GM18508 (cell line): ENCODE results near the gene PATE3.

Source experiments
- ATAC-seq: cut with Tn5 transposase; IDR thresholded peaks from one replicate; pipeline ENCODE4 v1.9.1; 2021; ENCODE audit warnings: moderate number of reproducible peaks; ENCODE audit not compliant: insufficient read depth, unreplicated experiment

Gene PATE3, protein sequence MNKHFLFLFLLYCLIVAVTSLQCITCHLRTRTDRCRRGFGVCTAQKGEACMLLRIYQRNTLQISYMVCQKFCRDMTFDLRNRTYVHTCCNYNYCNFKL

DNA sequence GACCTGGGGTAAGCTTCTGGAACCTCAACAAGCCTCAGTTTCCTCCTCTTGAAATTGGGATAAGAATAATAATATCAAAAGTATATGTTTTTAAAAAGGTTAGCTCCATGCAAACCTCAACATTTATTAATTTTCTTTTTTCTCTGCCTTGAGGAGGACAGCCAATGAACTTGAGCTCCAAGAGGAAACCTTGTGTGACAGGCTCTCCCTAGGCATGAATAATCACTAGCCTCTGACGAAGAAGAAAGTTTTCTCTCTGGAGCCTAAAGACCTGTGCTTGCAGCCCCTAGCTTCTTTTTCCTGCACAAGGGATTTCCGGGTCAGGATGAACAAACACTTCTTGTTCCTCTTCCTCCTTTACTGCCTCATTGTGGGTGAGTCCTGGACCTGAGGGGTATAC is at the start of gene PATE3:
Gene PATE3, plus strand, starts transcription at position 301 of the 400 bp plus-strand sequence. Its CDS starts 25 bp downstream, at position 326.
- no peak for ATAC-seq

DNA sequence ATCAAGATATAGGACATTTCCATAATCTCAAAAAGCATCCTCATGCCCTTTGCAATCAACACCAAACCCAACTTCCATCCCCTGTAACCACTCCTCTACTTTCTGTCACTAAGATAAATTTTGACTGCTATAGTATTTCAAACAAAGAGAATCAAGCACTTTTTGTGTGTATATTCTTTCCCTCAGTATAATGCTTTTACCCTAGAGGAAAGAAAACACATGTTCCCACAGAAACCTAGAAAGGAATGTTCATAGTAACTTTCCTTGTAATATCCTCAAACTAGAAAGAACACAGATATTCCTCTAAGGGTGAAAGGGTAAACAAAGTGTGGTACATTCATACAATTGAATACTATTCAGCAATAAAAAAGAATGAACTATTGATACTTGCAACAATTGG is 47.3 kb upstream of the PATE3 start:
- ATAC-seq, result no peak

DNA sequence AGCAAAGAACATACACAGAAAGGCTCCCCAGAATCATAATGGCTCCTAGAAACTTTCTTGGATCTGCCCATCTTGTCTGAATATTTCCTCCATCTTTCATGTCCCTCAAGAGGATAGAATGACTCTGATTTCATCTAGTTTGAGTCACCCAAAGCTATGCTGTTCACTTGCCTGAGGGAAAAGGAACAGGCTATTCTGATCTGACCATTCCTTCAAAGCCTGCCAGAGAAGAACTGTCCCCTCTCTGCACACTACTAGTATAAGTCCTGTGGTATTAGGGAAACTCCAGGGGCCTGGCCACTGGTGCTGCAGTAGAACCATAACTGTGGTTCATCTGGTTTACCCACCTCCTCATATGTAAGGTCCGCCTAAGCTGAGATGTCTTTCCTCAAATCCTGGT is 44.2 kb upstream of the PATE3 start:
- no peak for ATAC-seq

DNA sequence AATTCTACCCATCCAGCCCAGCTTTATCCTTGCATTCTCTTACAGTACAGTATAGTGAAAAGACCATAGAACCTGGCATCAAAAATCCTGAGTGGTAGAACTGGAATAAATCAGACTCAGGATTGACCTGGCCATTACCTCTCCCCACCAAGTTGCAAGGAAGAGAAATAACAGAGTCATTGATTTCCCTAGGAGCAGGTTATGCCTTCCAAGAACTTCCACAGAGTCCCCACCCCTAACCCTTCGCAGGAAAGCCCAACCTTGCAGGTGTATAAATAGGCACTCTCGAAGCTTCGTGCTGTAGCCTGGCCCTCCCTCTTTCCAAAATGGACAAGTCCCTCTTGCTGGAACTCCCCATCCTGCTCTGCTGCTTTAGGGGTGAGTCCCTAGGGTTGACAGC is 41.9 kb upstream of the PATE3 start, which contains the start of gene PATE1:
Gene PATE1, plus strand, starts transcription at position 301 of the 400 bp plus-strand sequence. Its CDS starts 26 bp downstream, at position 327.
- ATAC-seq, result no peak

DNA sequence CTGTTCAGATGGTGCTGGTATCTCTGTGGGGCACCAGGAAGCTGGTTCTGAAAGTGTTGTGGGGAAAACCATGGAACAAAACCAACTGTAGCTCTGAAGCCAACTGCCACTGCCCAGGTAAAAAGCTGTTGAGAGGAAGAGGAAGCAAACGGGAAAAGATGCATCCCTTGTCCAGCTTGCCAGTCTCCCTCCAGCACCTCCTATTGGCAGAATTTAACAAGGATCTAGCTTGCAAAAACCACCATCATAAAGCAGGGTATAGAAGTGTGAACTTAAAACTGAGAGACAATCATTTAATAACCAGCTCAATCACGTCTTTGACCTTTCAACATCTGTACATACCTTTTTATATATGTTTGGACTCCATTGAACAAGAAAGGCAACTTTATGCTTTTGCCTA is 37.3 kb upstream of the PATE3 start:
- ATAC-seq, result no peak

DNA sequence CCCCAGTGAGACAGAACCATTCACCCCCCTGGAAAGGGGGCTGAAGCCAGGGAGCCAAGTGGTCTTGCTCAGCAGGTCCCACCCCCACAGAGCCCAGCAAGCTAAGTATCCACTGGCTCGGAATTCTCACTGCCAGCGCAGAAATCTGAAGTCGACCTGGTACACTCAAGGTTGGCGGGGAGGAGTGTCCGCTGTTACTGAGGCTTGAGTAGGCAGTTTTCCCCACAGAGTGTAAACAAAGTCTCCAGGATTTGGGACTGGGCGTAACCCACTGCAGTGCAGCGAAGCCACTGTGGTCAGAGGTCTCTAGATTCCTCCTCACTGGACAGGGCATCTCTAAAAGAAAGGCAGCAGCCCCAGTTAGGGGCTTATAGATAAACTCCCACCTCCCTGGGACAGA is 31.9 kb upstream of the PATE3 start:
- no peak for ATAC-seq

DNA sequence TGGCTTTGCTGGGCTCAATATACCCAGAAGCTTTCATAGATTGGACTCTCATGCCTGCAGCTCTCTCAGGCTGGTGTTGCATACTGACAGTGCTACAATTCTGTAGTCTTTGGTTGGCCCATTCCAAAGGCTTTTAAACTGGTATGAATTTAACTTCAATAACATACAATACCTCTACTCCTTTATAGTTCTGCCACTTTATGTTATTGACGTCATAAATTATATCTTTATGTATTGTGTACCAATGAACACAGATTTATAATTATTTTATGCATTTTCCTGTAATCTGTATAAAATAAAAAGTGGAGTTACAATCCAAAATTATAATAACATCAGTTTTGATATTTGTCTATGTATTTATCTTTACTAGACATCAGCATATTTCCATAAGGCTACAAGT is 25.5 kb upstream of the PATE3 start:
- ATAC-seq, result no peak

DNA sequence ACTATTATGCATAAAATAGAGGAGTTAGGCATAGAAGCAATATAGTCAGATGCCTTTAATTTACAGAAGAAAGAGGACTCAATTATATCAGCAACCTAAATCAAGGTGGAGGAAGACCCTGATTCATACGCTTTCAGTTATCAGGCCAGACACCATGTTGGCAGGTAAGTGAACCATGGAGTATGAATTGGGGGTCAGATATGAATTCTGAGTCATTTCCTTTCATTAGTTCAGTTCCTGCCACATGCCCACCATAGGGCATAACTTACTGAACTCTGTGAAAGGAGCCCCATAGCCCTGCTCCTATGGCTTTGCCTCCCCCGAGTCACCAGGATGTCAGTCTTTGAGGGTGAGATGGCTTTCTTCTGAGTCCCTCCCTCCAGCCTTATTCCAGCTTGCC is 24.4 kb upstream of the PATE3 start:
- no peak for ATAC-seq

DNA sequence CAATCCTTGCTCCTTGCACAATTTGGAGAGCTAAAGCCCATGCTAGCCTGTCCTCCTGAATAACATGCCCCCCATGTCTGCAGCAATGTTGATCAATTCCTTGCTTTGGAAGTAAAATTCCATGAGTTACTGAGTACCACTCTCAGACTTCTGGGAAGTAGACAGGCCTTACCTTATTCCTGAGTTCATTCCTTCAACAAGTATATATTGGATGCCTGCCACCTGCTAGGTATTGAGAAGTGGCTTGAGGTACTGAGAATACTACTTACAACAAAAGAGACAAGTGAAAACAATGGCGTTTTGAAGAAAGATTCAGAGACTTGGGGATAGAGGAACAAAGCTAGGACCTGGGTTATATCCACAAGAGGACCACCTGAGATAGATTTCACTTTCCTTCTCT is 21.7 kb upstream of the PATE3 start:
- ATAC-seq, result no peak

DNA sequence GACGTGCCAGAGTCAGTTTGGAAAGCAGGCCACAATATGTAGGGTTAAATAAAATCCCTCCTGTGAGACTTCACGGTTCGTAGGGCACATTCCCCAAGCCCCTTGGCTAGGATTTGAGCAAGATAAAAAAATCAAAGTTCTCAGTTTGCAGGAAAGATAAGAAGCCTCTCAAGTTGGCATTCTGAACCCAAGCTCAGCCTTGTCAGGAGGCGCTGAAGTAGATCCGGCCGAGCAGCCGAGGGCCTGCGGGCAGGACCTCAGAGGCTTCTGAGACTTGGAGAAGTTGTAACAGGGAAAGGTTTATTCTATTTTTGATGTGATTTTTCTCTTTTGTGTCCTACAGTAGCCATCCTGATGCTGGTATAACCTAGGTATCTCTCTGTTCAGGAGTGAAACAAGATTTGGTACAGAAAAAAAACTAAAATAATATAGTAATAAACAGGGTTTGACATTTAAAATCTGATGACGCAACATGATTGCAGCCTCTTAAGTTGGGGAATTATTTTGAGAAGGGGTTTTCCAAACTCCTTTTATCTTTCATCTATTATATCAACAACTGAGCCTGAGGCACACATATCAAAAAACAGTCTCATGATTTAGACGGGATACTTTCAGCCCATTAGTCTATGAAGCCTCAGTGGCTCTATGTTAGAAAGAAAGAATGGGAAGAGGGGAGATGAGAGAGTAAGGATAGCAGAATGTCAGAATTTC is 19.4 kb upstream of the PATE3 start:
- no peak for ATAC-seq

DNA sequence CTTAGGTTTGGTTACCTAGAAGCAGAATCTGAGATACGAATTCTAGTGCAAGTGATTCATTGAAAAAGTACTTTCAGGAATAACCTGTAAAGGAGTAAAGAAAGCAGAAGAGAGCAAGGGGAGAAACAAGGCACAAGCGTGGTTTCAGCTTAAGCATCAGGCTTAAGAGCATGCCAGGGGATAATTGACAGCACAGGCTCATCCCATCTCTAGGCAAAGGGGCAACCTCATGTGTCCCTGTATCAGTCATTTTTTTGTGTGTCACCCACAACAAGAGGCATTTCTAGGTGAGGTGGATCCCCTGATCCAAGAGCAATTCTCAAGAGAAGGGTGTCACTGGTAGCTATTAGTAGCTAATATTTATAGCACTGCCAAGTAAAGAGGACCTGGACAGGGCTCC is 17.3 kb upstream of the PATE3 start:
- no peak for ATAC-seq

DNA sequence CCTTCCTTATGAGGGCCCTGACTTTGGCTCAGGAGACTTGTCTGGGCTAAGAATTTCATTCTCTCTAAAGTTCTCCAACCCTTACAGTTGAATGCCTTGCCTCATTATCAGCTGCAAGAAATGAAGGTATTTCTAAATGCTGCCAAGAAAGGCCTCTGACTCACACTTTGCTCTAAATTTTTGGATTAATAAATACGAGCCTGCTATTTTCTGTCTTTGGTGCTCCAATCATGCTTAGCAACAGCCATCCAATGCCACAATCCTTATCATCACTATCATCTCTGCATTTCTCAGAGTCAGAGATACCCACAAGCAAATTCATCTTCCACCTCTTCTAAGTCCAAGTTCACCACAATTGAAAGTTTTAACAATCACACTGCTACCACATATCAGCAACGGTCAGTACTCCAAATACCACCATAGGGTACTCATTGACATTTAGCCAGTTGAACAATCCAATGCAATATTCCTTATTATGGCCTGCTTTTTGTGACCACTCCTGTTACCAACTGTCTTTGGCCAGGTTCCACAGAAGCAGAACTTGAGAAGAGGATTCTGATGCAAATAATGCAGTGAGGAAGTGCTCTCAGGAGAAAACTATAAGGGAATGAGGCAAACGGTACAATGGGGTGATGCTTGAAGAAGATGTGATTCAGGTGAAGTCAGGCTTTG is 15.0 kb upstream of the PATE3 start:
- ATAC-seq, result no peak

DNA sequence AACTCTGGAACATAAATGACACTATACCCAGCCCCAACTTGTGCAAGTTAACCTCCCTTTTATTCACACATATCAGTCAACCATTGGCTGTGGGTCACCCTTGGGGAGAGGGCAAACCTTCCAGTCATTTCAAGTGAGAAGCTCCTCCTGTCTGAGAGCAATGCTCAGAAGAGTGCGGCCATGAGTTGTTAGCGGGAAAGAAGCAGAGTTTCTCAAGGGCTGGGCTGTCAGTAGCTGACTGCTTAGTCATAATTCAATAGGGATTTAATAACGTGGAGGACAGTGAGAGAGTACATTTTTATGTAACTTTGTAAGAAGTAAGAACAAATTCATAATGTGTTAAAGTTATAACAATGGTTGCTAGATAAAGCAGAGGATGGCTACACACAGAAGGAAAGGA is 14.4 kb upstream of the PATE3 start:
- no peak for ATAC-seq

DNA sequence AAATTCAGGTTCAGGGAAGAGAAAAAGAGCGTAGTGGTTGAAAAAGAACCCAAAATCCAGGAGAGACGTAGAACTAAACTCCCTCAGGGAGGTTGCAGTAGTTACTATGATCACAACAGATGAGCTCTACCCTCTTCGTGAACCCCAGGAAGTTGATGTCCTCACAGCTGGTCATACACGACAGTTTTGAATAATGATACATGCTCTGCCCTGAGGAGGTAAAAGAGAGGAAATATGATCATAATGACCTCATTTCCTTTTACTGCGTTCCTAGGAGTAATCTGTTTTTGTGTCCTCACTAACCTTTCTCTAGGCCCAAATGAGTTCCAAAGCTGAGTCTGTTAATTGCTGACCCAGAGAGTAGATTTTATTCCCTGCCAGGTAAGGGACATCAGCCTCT is 10.6 kb upstream of the PATE3 start:
- ATAC-seq, result no peak

DNA sequence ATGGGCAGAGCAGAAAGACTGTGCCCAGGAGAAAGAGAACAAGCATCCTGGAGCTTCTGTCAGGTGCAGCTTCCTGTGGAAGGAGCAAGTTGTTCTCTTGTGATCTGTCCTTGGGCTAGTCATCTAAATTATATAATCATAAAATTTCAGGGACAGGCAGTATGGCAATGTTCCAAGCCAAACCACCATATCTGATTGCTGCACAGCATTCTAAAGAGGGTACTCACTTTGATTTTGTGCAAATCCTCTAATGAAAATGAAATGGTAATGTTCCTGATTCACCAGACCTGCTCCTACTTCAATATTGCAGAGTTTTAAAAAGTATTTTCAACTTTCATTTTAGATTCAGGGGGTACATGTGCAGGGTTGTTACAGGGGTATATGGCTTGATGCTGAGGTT is 9.2 kb upstream of the PATE3 start, which contains the start of gene PATE2:
Gene PATE2, minus strand, starts transcription at position 101 of the 400 bp plus-strand sequence. Its CDS starts 55 bp downstream, at position 46.
- ATAC-seq, result no peak

DNA sequence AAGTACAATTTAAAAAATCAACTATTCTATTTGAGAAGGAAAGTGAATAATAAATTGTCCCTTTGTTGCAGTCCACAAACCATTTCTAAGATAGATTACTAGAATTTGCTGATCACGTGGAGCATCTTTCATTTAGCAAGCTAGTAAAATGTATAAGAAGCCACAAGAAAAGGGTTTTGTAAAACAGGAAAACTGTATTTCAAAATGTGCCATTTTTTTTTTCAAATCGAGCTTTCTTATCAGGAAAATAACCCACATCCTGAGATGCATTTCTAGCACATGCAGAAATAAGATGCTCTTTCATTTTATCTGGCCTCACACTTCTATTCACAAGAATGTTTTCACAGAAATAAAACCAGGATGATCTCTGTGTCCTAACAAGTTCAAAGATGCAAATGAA is 3.2 kb upstream of the PATE3 start:
- ATAC-seq, result no peak

DNA sequence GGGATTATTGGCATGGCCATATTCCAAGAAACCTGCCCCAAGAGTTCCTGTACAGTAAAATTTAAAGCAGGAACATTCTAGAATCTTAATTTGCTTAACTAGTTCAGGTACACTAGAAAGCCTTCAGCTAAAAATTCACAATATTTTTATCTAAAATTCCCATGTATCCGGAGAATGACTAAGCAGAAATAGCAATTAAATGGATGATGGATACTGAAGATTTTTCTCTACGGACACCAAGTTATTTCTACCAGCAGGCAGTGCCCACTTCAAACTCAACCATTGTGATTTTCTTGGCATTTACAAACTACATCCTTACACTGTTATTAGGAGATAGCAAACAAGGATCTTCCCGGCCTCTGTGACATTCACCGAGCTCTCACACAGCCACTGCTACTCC is 2.9 kb downstream of the PATE3 start:
- ATAC-seq, result no peak

DNA sequence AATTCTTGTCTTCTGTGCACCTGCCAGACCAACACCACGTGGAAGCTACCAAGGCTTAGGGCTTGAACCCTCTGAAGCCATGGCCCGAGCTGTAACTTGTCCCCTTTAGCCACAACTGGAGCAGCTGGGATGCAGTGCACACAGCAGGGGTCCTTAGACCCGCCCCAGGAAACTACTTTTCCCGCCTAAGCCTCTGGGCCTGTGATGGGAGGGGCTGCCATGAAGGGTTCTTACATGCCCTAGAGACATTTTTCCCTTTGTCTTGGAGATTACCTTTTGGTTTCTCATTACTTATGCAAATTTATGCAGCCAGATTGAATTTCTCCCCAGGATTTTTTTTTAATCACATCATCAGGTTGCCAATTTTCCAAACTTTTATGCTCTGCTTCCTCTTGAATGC is 9.7 kb downstream of the PATE3 start:
- no peak for ATAC-seq

DNA sequence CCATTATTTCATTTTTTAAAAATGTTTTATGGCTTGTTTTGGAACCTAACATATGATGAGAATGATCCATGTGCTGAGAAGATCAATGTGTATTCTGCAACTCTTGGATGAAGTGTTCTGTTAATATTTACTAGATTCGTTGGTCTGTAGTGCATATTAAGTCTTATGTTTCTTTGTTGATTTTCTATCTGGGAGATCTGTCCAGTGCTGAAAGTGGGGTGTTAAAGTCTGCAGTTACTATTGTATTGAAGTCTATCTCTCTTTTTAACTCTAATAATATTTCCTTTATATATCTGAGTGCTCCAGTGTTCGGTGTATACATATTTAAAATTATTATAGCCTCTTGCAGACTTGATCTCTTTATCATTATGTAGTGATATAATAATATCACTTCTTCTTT is 11.9 kb downstream of the PATE3 start:
- no peak for ATAC-seq

DNA sequence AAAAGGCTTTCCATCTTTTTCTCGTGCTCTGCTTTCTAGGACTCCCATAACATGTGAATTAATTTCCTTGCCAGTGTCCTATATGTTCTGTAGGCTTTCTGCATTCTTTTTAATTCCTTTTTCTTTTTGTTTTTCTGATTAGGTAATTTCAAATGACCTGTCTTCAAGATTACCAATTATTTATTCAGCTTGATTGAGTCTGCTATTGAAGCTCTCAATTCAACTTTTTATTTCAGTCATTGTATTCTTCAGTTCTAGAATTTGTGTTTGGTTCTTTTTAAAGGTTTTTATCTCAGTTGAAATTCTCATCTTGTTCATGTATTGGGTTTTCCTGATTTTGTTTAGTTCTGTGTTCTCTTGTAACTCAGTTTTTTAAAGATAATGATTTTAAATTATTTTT is 14.5 kb downstream of the PATE3 start:
- no peak for ATAC-seq

DNA sequence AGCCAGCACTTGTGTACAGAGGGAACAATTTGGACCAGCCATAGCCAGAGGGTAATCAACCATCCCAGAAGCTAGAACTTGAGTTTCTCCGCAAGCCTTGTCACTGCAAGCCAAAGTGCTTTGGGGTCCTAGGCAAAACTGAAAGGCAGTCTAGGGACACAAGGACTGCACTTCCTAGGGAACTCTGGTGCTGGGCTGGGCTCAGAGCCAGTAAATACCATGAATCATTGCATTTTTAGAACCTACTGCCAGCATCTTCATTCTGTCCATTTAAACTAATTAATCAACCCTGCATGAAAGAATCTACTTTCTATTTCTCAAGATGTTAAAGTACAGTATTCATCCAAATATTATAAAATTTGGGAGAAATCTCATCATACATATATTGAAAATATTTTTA is 20.0 kb downstream of the PATE3 start:
- no peak for ATAC-seq

DNA sequence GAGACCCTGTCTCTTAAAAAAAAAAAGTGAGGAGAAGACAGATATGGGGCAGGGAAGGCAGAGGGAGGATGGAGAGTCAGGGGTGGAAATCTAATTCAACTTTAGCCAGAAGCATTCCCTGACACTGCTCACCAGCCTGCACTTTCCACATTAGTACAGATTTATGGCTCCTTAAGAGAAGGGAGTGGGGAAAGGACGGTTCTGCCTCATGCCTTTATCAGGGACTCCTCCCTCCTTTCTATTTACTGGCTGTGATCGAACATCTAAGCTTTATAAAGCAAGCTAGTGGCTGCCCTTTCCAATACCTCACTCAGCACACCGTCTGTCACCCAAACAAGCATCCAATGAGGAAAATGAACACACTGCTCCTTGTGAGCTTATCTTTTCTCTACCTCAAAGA is 45.1 kb downstream of the PATE3 start, which contains the start of gene PATE4:
Gene PATE4, plus strand, starts transcription at position 301 of the 400 bp plus-strand sequence. Its CDS starts 44 bp downstream, at position 345.
- ATAC-seq, result no peak
